Central memory CD8-positive, alpha-beta T cell (primary cell): ENCODE measurements around the gene ITSN1.

Experiments used
- ATAC-seq: fragments of 150-1000 bp; cut with Tn5 transposase; replicated peaks from 2 replicates; pipeline ENCODE4 v1.10.0; 2022; ENCODE audit warnings: mild to moderate bottlenecking, moderate FRiP score, moderate number of reproducible peaks; ENCODE audit not compliant: poor library complexity, severe bottlenecking; ENCODE audit errors: extremely low read depth
- DNase-seq, 2 donors: peaks; one replicate each; pipeline ENCODE4 v3.0.0; 2021; ENCODE audit warnings: low spot score in 2 of 2
- H3K27ac Mint-ChIP-seq: one replicate; pipeline ENCODE4 v1.8.0; 2022; ENCODE audit warnings: low read depth, mild to moderate bottlenecking, moderate library complexity, mixed read lengths
- H3K27me3 Mint-ChIP-seq: one replicate; pipeline ENCODE4 v1.8.0; 2022; ENCODE audit warnings: mixed read lengths
- H3K36me3 Mint-ChIP-seq: one replicate; pipeline ENCODE4 v1.8.0; 2022; ENCODE audit warnings: mild to moderate bottlenecking, moderate library complexity, mixed read lengths; ENCODE audit not compliant: insufficient read depth
- H3K4me1 Mint-ChIP-seq: one replicate; pipeline ENCODE4 v1.8.0; 2022; ENCODE audit warnings: mixed read lengths
- H3K4me3 Mint-ChIP-seq: one replicate; pipeline ENCODE4 v1.8.0; 2022; ENCODE audit warnings: mild to moderate bottlenecking, moderate library complexity, mixed read lengths
- H3K9me3 Mint-ChIP-seq: one replicate; pipeline ENCODE4 v1.8.0; 2022; ENCODE audit warnings: mixed read lengths

The ITSN1 gene

GRCh38 chr21:33657124-33657820 lies 15.0 kb downstream of the ITSN1 start:
- Mint-ChIP-seq H3K4me3 (no peak overlapping the region), H3K27ac (no peak overlapping the region), H3K36me3 (no peaks in the 10 kb centered on the region), H3K27me3 (peaks cover 29% of the 10 kb centered on the region), H3K4me1 (no peaks in the 10 kb centered on the region), H3K9me3 (no peaks in the 10 kb centered on the region)
- DNase-seq (no peak), ATAC-seq (no peak)

- Mint-ChIP-seq H3K4me1 (no peaks in the 10 kb centered on the region), H3K9me3 (no peaks in the 10 kb centered on the region), H3K36me3 (no peaks in the 10 kb centered on the region), H3K27ac (no peak overlapping the region), H3K4me3 (no peak overlapping the region), H3K27me3 (peaks cover 31% of the 10 kb centered on the region)
- ATAC-seq (no peak), DNase-seq (no peak)
Measured at GRCh38 chr21:33658919-33659567, 16.7 kb downstream of the ITSN1 start.

- no peak for DNase-seq
- Mint-ChIP-seq H3K27me3 (peaks cover 31% of the 10 kb centered on the region), H3K9me3 (no peaks in the 10 kb centered on the region), H3K27ac (no peak overlapping the region), H3K4me1 (no peaks in the 10 kb centered on the region), H3K4me3 (no peak overlapping the region), H3K36me3 (no peaks in the 10 kb centered on the region)
- ATAC-seq: no peak
Measured at GRCh38 chr21:33659568-33659949, 17.3 kb downstream of the ITSN1 start.

- no peak for ATAC-seq
- DNase-seq: no peak
- Mint-ChIP-seq H3K4me1 (no peaks in the 10 kb centered on the region), H3K4me3 (no peak overlapping the region), H3K36me3 (no peaks in the 10 kb centered on the region), H3K9me3 (no peaks in the 10 kb centered on the region), H3K27ac (no peak overlapping the region), H3K27me3 (peaks cover 31% of the 10 kb centered on the region)
Measured at GRCh38 chr21:33660406-33660805, 18.1 kb downstream of the ITSN1 start.

- H3K9me3 Mint-ChIP-seq: no peaks in the 10 kb centered on the region
- H3K36me3 Mint-ChIP-seq: no peaks in the 10 kb centered on the region
- no peak for DNase-seq
- H3K27ac Mint-ChIP-seq: no peak overlapping the region
- peaks cover 31% of the 10 kb centered on the region for H3K27me3 Mint-ChIP-seq
- no peak for ATAC-seq
- no peaks in the 10 kb centered on the region for H3K4me1 Mint-ChIP-seq
- H3K4me3 Mint-ChIP-seq: no peak overlapping the region
Measured at GRCh38 chr21:33661146-33661545, 18.8 kb downstream of the ITSN1 start.

GRCh38 chr21:33662046-33662445 lies 19.7 kb downstream of the ITSN1 start:
- DNase-seq (no peak), ATAC-seq (no peak)
- peak overlapping the region; percentile 11 for H3K27ac Mint-ChIP-seq
- peaks cover 28% of the 10 kb centered on the region for H3K27me3 Mint-ChIP-seq
- H3K4me3 Mint-ChIP-seq: no peak overlapping the region
- no peaks in the 10 kb centered on the region for H3K9me3 Mint-ChIP-seq
- no peaks in the 10 kb centered on the region for H3K4me1 Mint-ChIP-seq
- no peaks in the 10 kb centered on the region for H3K36me3 Mint-ChIP-seq

GRCh38 chr21:33663241-33663640 lies 20.9 kb downstream of the ITSN1 start:
- Mint-ChIP-seq H3K36me3 (peaks cover 2% of the 10 kb centered on the region), H3K9me3 (no peaks in the 10 kb centered on the region), H3K27ac (no peak overlapping the region), H3K27me3 (peaks cover 21% of the 10 kb centered on the region), H3K4me3 (no peak overlapping the region), H3K4me1 (no peaks in the 10 kb centered on the region)
- DNase-seq: no peak
- no peak for ATAC-seq

GRCh38 chr21:33664135-33664534 lies 21.8 kb downstream of the ITSN1 start:
- peaks cover 2% of the 10 kb centered on the region for H3K36me3 Mint-ChIP-seq
- H3K4me3 Mint-ChIP-seq: no peak overlapping the region
- H3K4me1 Mint-ChIP-seq: no peaks in the 10 kb centered on the region
- ATAC-seq: no peak
- no peaks in the 10 kb centered on the region for H3K9me3 Mint-ChIP-seq
- peaks cover 12% of the 10 kb centered on the region for H3K27me3 Mint-ChIP-seq
- DNase-seq: no peak
- H3K27ac Mint-ChIP-seq: no peak overlapping the region

GRCh38 chr21:33666153-33666552 lies 23.9 kb downstream of the ITSN1 start:
- no peaks in the 10 kb centered on the region for H3K4me1 Mint-ChIP-seq
- no peak overlapping the region for H3K27ac Mint-ChIP-seq
- ATAC-seq: no peak
- peaks cover 2% of the 10 kb centered on the region for H3K36me3 Mint-ChIP-seq
- peaks cover 10% of the 10 kb centered on the region for H3K27me3 Mint-ChIP-seq
- H3K9me3 Mint-ChIP-seq: no peaks in the 10 kb centered on the region
- DNase-seq: no peak
- no peak overlapping the region for H3K4me3 Mint-ChIP-seq

- Mint-ChIP-seq H3K9me3 (no peaks in the 10 kb centered on the region), H3K27ac (no peak overlapping the region), H3K36me3 (peaks cover 2% of the 10 kb centered on the region), H3K4me1 (no peaks in the 10 kb centered on the region), H3K27me3 (no peaks in the 10 kb centered on the region), H3K4me3 (no peak overlapping the region)
- no peak for ATAC-seq
- DNase-seq: no peak
Measured at GRCh38 chr21:33667636-33668035, 25.3 kb downstream of the ITSN1 start.

GRCh38 chr21:33668180-33668579 lies 25.9 kb downstream of the ITSN1 start:
- DNase-seq (no peak), ATAC-seq (no peak)
- Mint-ChIP-seq H3K27me3 (no peaks in the 10 kb centered on the region), H3K27ac (no peak overlapping the region), H3K4me1 (no peaks in the 10 kb centered on the region), H3K36me3 (peaks cover 2% of the 10 kb centered on the region), H3K9me3 (no peaks in the 10 kb centered on the region), H3K4me3 (no peak overlapping the region)

GRCh38 chr21:33668620-33669019 lies 26.3 kb downstream of the ITSN1 start:
- DNase-seq: no peak
- ATAC-seq: no peak
- Mint-ChIP-seq H3K36me3 (peaks cover 2% of the 10 kb centered on the region), H3K9me3 (no peaks in the 10 kb centered on the region), H3K4me3 (no peak overlapping the region), H3K27ac (no peak overlapping the region), H3K4me1 (no peaks in the 10 kb centered on the region), H3K27me3 (no peaks in the 10 kb centered on the region)
